ENCODE results near the gene GRIK4. TPM values are rescaled to one million over a fixed set of nuclear protein-coding genes. Genes with fewer than 3 reads are reported as not detected.
"Not testable (repeated sequence)": the region's sequence is repeated elsewhere in the genome, so short reads cannot be mapped to it uniquely, and the experiment has no call there.

GRIK4 gene
- total and polyA plus RNA-seq, 11 donors = 0.04 to 0.45 (median 0.12) TPM; not detected in 6

DNA sequence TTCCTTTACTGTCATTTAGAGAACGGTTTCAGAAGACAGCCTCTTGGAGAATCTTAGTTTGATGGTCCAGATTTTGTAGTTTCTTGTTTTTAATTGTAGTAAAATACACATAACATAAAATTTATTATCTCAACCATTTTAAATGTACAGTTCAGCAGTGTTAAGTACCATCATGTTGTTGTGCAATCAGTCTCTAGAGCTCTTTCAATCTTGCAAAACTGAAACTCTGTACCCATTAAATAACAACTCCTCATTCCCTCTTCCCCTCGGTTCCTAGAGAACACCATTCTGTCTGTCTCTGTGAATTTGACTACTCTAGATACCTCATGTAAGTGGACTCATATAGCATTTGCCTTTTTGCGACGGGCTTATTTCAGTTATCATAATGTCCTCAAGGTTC, 69.8 kb downstream of the GRIK4 start:
- 68 to 74% (median 72%) methylated on average over 4 of the region's 4 CpGs for WGBS, 4 donors
- TF ChIP-seq CTCF (IDR thresholded peaks at IDR 0.05) = no peak
- no peak for TF ChIP-seq POLR2A (IDR thresholded peaks at IDR 0.05)
- peaks cover 0 to 39% (median 0%) of the 10 kb centered on the region in 9 donors for H3K27me3 ChIP-seq
- H3K36me3 ChIP-seq = no peaks in the 10 kb centered on the region
- no peaks in the 10 kb centered on the region for H3K4me1 ChIP-seq
- intact Hi-C loops (cut with DNase I) = no loop called here
- no peak overlapping the region for H3K4me3 ChIP-seq
- no peak overlapping the region for H3K27ac ChIP-seq
- no peak for ATAC-seq
- peaks cover 0 to 22% (median 2%) of the 10 kb centered on the region in 12 donors for H3K9me3 ChIP-seq
- no peak for DNase-seq

DNA sequence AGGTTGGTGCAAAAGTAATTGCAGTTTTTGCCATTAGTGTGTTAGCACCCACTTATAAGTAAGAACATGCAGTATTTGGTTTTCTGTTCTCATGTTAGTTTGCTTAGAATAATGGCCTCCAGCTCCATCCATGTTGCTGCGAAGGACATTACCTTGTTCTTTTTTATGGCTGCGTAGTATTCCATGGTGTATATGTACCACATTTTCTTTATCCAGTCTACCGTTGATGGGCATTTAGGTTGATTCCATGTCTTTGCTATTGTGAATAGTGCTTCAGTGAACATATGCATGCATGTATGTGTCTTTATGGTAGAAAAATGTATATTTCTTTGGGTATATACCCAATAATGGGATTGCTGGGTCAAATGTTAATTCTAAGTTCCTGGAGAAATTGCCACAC, 71.0 kb downstream of the GRIK4 start:
- 96 to 99% (median 98%) methylated on average over 3 of the region's 3 CpGs for WGBS, 4 donors
- Histone ChIP-seq H3K9me3 (peaks cover 0 to 22% (median 2%) of the 10 kb centered on the region in 12 donors), H3K27me3 (peaks cover 0 to 31% (median 0%) of the 10 kb centered on the region in 9 donors)
- H3K4me3 ChIP-seq; H3K27ac ChIP-seq; H3K4me1 ChIP-seq; DNase-seq; intact Hi-C loops (cut with DNase I); H3K36me3 ChIP-seq; ATAC-seq: not testable (repeated sequence)

GRCh38 chr11:120586072-120586471, 74.5 kb downstream of the GRIK4 start:
- no peak for DNase-seq
- Histone ChIP-seq H3K4me3 (no peak overlapping the region), H3K27ac (no peak overlapping the region), H3K4me1 (no peaks in the 10 kb centered on the region), H3K36me3 (no peaks in the 10 kb centered on the region), H3K27me3 (peaks cover 0 to 42% (median 0%) of the 10 kb centered on the region in 9 donors), H3K9me3 (peaks cover 0 to 22% (median 2%) of the 10 kb centered on the region in 12 donors)
- intact Hi-C loops (cut with DNase I) = no loop called here
- 46 to 65% (median 50%) methylated on average over 3 of the region's 3 CpGs for WGBS, 4 donors
- ATAC-seq = no peak
- TF ChIP-seq CTCF (IDR thresholded peaks at IDR 0.05) = no peak
- no peak for TF ChIP-seq POLR2A (IDR thresholded peaks at IDR 0.05)

GRCh38 chr11:120586728-120587127, 75.2 kb downstream of the GRIK4 start:
- H3K27me3 ChIP-seq = peaks cover 0 to 42% (median 0%) of the 10 kb centered on the region in 9 donors
- WGBS, 4 donors = 75 to 81% (median 78%) methylated on average over 7 of the region's 7 CpGs
- ATAC-seq = no peak

More at GRCh38 chr11:120586728-120587127, 75.2 kb downstream of the GRIK4 start:
- H3K36me3 ChIP-seq = no peaks in the 10 kb centered on the region
- intact Hi-C loops (cut with DNase I) = no loop called here
- TF ChIP-seq CTCF (IDR thresholded peaks at IDR 0.05) = no peak
- TF ChIP-seq POLR2A (IDR thresholded peaks at IDR 0.05) = no peak
- no peak for DNase-seq
- H3K9me3 ChIP-seq = peaks cover 0 to 22% (median 2%) of the 10 kb centered on the region in 12 donors
- no peak overlapping the region for H3K27ac ChIP-seq
- no peaks in the 10 kb centered on the region for H3K4me1 ChIP-seq
- H3K4me3 ChIP-seq = no peak overlapping the region
